GM20431 (cell line): ENCODE measurements around the gene TRAF1.

Experiments used
- in situ Hi-C: fragments of 300-500 bp; cut with MseI, MboI; formaldehyde crosslinking; loops from one replicate; pipeline ENCODE4 v1.15.0; 2020; ENCODE audit warnings: low sequenced_read_pairs; ENCODE audit not compliant: unreplicated experiment

The TRAF1 gene

DNA sequence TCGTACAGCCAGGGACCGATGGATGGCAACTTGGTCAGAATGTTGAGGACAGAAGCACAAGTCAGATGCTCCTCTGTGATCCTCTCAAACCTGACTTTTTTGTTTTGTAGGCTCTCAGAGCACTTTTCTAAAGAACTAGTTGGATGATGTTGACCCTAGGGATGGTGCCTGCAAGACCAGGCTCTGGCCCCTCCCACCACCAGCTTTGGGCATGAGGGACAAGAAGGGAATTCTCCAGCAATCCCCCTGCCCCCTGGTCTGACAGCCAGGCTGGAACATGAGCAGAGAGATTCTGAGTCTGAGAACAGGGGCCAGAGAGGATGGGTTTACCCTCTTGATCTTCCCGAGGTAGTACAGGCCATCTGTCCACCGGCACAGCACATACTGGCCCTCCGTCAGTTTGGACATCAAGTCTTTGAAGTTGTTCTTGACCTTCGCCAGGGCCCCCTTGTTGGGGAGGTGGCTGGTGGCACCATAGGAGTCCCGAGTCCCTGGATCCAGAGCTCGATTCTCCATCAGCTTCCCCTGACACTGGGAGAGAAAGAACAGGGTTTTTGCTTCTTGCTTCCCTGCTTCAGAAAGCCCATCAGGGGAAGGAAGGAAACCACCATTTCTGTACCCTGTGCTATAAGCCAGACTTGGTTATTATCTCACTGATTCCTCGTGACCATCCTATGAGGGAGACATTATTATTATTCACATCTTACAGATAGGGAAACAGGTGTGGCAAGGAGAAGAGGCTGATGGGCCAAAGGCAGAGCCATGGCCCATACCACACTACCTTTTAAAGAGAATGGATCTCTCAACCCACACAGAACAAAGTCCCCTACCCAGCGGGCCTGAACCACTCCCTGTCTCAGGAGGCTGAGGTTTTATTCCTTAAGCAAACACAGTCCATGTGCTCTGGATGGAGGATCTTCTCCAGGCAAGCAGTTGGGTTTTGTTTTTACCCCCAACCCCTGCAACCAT, 52.1 kb downstream of the TRAF1 start:
- in situ Hi-C loops: no loop called here

DNA sequence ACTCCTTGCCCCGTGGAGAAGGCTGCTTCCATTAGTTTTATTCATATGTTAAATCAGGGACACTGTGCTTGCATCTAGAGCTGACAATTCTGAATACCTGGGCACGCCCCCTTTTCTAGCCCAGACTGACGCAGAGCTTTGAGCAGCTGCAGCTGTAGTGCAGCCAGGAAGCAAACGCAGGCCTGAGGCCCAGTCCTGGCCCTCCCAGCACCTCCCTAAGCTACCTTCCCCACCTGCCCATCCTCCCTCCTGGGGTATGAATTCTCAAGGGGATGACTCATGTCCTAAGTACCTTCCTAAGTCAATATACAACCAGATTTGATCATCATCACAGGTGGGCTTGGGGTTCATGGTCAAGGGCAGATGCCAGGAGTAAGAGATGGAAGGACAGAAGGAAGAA, 53.1 kb downstream of the TRAF1 start:
- in situ Hi-C loops: no loop called here

DNA sequence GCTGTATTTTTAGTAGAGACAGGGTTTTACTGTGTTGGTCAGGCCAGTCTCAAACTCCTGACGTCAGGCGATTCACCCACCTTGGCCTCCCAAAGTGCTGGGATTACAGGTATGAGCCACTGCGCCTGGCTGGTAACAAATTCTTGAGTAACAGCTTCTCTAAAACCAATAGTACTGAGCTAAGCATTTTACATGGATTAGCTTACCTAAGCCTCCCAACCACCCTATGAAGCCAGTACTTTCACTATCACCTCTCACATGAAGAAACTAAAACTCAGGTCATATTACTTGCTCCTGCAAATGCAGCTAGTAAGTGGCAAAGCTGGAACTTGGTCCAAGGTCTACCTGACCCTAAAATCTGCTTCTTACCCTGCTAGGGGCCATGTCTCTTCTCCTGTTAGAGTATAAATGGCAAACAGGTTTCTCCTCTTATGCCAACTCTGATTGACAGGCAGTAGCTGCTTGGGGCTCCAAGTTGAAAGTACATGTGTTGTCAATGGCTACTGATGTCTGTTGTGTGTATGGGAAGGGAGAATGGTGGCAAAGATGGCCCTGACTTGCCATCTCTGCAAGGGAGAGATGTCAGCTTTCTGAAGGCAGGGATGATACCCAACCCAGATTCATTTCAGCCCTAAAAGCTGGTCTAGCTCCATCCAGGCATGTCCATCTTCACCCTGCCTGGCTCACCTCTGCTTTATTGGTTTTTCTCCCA, 53.6 kb downstream of the TRAF1 start:
- in situ Hi-C loops: no loop called here

DNA sequence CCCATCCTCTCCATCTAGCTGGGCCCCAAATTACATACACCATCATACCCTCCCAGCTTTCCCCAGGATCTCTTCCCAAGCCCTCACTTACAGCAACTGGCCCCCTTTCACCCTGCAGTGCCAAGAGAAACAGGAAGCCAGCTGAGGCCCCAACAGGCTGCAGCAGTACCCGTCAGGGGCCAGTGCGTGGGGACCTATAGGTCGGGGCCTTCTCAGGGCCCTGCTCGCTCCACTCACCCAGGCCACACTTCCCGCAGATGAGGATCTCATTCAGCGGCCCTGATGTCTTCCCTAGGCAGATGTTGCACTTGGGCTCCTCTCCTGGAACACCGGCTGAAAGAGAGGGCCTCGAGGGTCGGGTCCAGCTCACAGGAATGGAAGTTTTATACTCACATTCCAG, 56.4 kb downstream of the TRAF1 start:
- in situ Hi-C loops: no loop called here

DNA sequence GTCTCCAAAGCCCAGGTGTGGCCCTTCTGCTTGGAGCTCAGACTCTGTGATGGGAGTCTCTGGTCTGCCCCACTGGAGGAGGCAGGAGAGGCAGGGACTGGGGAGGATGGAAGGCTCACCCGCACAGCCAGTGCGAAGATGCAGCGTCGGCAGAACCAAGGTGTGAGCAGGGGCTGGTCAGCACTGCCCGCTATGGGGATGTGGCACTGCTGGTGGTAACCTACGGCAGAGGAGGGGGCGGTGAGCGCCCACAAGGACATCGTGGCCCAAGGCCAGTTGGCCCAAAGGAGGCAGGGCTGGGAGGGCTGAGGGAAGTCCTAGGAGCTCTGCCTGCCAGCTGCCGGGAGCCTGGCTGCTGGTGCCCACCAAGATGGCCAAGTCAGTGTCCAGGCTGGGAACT, 56.9 kb downstream of the TRAF1 start:
- in situ Hi-C loops: no loop called here

DNA sequence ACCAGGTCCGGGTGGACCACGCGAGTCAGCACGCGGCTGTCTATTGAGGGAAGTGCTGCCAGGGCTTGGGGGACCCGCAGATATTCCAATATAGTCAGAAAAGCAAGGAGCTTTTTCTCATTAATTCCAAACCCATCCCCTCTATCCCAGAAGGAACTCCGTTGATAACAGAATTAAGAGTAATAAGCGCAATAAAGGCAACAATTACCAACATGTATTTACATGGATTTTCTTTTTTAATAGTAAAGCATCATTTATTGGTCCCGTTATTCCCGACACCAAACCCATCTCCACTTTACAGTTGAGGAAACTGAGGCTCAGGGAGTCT, 57.3 kb downstream of the TRAF1 start:
- in situ Hi-C loops: no loop called here

DNA sequence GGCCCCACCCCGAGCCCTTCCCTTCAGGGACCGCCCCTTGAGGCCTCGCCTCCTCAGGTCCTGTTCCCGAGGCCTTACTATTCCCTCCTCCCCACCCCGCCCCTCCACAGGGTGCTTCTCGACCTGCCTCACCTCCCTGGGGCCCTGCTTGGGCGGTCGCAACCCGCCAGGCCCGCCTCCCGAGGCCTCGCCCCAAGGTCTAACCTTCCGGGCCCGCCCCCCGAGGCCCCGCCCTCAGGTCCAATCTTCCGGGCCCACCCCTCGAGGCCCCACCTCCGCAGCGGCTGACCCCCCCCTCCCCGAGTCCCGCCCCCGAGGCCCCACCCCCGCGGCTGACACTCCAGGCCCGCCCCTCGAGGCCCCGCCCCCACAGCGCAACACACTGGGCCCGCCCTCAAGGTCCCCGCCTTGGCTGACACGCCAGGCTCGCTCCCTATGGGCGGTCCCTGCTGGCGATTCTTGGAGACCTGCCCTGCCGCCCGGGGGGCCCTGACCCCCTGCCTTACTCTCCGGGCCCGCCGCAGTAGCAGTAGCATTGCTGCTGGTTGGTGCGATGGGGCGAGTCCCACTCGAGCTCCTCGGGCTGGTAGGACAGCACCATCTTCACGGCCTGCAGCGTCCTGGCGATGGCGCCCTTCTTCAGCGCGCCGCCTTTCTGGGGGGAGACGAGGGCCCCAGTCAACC, 57.8 kb downstream of the TRAF1 start:
- in situ Hi-C loops: no loop called here

DNA sequence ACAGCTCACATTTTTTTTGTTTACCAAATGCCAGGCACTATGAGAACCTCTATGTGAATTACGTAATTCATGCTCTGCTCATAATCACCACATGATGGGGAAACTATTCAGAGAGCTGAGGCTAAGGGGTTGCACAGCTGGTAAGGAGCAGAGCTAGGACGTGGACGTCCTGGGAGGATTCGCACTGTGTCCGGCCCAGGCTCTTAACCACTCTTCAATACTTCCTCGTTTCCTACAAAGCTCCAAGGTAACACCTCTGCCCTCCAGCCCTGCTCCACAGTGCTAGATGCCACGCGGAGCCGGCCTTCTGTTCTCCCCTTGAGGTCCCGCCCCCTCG, 58.3 kb downstream of the TRAF1 start:
- in situ Hi-C loops: no loop called here

DNA sequence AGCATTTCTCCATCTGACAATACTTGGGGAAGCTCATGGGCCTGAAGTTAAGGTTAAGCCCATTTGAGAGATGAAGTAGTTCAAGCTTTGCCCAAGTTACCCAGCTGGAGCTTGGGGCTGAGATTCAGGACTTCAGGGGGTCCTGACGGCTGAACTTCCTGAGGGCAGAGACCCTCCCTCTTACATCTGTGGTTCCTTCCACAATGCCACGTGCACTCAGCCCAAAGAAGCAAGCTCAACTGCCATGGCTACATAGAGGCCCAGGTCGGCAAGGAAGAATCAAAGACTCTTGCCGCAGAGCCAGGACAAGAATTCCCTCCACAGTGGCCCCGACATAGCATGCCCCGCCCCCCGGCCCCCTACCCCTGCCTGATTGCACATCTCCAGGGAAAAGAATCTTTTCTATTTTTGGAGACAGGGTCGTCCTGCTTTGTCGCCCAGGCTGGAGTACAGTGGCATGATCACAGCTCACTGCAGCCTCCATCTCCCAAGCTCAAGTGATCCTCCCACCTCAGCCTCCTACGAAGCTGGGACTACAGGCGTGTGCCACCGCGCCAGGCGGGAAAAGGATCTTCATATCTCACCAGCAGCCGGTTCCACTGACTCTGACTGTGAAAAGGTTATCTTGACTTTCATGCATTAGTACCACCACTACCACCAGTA, 58.8 kb downstream of the TRAF1 start:
- in situ Hi-C loops: no loop called here

DNA sequence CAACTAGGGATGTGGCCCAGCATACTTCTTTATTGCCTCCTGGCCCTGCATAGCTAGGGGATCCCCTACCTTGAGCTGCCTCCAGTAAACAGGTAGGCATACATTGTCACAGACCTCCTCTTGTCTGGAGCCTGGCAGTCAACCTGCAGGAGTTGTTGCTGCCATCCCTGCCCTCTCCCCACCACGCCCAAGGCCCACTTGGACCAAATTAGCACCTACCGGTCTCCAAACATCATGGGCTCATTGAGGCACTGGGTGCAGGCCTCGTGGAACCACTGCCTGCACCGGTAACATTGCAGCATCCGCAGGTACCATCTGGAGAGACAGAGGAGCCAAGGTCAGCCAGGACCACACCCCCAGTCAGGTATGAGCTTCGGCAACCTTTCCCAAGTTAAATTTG, 59.9 kb downstream of the TRAF1 start:
- in situ Hi-C loops: no loop called here

DNA sequence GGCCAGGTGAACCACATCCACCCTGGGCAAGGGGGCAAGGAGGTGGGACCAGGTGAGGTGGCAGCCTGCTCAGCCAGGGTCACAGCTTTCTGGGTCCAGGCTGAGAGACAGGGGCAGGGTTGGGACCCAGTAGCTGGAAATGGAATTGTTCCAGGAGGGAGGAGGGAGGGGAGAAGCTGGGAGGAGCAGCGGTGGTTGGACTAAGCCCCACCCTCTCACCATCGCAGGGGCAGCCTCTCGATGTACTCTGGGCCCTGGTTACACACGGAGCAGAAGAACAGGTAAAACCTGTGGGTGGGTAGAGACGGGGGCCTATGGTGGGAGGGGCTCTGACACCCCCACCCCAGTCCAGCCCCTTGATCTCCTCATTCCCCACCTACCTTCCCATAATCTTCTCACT, 60.8 kb downstream of the TRAF1 start:
- in situ Hi-C loops: no loop called here

DNA sequence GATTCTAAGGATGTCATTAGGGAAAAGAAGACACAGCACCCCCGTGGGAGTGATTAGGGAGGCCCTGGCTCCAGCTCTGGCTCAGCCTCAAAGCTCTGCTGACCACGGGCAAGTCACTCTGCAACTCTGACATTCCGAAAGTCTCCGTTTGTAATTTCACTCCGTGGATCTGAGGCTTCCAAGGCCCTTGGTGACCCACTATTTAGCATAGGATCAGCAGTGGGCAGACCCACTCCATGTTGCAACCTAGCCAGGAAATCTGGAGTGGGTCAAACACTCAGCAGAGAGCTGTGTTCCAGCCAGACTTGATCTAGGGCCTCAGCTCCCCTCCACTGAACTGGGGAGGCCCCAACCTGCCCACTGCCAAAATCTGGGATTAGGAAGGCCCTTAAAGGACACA, 61.4 kb downstream of the TRAF1 start:
- in situ Hi-C loops: no loop called here

DNA sequence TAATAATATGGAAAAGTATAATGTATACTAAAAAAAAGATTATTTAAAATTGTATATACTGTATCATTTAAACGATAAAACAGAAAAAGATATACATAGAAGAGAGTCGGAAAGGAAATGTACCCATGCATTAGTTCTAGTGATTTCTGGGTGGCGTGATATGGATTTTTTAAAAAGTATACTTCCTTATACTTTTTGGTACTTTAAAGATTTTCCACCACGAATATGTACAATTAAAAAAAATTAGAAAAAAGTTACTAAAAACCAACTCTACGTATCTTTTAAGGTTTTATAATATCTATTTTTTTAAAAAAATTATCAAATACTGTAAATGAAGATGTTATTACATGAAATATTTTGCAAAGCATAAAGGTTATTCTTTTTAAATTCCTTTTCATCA, 61.9 kb downstream of the TRAF1 start:
- in situ Hi-C loops: no loop called here

DNA sequence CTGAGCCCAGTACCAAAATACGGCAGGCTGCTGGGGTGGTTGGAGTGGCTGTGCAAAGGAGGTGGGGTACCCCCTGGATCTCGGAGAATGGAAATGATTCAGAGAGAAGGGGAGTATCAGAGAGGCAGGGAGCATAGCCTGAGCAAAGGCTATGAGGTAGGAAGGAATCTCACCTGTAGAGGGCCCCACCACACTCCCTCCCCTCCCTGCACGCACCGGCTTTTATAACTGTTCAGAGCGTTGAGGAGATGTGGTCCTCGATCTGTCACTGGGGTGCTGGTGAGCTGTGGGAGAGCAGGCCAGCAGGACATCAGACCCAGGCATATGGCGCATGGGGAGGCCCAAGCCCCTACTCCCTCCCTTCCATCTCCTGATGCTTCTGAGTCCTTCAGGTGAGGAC, 62.8 kb downstream of the TRAF1 start:
- in situ Hi-C loops: no loop called here

DNA sequence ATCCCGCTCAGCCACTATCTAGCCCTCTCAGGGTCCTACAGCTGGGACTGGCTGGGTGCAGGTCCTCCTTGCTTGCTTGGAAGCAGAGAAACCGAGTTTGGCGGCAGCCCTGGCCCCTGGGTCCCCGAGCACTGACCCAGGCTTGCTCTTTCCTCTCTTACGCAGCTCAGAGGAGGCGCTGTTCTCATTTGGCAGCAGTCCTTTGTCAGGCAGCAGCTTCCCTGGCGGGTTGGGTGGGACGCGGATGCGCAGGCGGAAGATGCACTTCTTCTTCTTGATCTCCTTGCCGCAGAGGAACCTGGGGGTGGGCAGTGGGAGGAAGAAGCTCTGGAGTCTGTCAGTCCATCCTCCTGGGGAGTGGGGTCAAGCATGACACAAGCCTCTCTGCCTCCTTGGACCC, 64.1 kb downstream of the TRAF1 start:
- in situ Hi-C loops: no loop called here

DNA sequence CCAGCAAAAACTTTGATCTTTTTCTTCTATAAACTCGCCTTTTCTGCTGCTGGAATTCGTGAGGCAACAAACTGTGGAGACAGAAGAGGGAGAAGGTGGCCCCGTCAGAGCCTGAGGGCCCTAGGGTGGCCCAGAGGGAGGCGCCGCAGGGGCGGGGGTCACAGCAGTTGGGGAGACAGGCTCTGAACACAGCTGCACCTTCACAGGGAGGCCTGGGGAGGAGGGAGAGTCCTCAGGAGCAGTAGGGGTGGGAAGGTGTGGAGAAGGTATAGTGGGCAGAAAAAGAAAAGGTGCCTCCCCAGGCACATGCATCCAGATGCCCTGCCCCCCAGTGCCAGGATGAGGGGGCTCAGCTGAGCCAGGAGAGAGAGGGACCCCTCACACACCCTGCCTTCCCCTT, 64.7 kb downstream of the TRAF1 start:
- in situ Hi-C loops: no loop called here

DNA sequence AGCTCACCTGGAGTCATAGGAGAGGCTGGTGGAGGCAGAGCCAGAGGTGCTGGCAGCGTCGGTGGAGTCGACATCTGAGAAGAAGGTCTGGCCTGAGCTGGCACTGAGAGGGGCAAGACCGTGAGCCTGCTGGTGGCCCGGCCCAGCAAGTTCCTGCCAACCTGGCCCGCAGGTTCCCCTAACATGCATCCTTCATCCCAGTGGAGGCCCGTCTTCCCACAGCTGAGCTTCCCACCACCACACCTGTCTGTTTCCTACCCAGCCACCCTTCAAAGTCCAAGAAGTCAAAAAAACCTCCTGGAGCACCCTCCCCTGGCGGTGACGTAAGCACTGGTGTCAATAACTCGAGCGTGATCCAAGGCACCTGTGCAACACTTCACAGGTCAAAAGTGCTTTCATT, 66.5 kb downstream of the TRAF1 start:
- in situ Hi-C loops: no loop called here

DNA sequence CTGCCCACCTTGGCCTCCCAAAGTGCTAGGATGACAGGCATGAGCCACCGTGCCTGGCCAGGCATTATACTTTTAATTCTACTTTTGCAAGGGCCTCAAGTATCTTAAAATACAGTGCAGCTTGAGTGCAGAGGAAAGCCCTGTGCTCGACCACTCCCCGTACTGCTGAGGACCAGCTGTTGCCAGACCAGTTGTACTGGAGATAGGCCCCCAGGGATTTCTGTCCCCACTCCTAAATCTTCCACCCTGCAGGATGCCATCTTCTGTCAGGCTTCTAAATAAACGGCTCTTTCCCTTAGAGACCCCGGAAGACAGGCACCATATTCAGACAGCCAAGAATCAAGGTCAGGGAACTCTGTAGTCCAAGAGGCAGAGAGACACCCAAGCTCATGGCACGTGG, 67.2 kb downstream of the TRAF1 start:
- in situ Hi-C loops: no loop called here

DNA sequence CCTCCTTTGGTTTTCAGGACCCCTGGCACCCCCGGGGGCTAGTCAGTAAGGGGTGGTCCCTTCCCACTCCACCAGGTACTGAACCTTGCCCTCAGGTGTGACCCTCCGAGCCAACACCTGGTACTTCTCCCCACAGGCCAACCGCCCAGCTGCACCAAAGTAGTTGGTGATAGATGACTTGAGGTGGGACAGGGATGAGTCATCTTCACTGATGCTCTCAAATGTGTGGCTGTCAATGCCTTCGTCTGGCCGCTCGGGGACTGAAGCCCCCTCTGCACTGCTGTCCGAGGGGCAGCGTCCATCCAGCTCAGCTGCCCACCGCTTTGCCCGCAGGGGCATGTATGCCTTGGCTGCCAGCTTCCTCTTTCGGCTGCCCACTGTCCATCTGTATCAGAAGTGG, 68.7 kb downstream of the TRAF1 start:
- in situ Hi-C loops: no loop called here

DNA sequence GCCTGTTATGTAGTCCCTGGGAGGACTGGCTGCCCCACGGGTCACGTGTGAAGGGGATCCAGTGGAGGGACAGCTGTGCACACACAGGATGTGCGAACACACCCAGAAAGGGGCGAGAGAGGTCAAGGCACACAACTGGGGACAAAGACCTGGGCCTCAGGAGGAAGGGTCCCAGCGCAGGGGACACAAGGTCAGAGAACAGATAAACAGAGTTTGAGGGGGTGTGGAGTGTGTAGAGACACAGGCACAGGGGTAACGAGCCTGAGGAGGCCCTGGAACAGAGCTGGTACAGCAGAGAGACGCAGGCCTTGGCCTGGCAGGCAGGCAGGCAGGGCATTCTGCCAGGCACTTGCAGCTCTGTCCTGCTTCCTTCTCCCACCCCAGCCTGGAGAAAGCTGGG, 69.1 kb downstream of the TRAF1 start:
- in situ Hi-C loops: no loop called here

DNA sequence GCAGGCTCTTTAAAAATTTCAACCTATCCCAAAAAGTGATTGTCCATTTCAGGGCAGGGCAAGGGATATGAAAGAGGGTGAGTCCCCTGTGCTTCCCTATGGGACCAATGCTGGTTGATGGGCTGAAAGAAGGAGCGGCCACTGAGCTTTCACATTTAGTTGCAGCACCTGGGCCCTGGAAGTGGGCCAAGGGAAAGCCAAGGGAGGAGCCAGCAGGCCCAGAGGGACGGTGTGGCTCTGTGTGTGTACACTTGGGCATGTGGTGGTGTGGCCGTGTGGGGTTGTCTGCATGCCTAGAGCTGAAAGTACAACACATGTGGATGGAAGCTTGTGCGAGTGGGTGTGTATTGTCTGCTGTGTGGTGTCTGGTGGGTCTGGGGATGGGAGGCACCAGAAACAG, 69.9 kb downstream of the TRAF1 start:
- in situ Hi-C loops: no loop called here
